ENCODE results near the gene PLCXD3.

PLCXD3 gene

DNA sequence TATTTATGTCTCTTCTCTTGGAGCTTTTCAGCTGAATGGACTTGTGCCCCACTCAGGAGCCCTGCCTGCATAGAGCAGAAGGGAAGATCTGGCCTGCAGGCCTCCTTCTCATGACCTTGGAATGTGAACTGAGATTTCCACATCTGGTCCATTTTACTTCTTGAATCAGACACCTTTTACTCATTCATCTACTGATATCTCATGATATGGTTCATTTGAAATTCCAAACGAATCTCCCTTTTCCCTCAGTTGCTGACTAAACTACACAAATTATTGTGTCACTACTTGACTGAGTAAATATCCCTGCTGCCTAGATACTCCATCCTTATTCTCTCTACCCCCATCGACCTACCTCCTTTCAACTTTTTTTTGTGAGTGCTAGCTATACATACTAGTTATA lies 138.7 kb downstream of the PLCXD3 start:
- no peaks in the 10 kb centered on the region for H3K27me3 ChIP-seq (ENCODE audit: low read depth, low read length)
- TF ChIP-seq, protein P1, sequence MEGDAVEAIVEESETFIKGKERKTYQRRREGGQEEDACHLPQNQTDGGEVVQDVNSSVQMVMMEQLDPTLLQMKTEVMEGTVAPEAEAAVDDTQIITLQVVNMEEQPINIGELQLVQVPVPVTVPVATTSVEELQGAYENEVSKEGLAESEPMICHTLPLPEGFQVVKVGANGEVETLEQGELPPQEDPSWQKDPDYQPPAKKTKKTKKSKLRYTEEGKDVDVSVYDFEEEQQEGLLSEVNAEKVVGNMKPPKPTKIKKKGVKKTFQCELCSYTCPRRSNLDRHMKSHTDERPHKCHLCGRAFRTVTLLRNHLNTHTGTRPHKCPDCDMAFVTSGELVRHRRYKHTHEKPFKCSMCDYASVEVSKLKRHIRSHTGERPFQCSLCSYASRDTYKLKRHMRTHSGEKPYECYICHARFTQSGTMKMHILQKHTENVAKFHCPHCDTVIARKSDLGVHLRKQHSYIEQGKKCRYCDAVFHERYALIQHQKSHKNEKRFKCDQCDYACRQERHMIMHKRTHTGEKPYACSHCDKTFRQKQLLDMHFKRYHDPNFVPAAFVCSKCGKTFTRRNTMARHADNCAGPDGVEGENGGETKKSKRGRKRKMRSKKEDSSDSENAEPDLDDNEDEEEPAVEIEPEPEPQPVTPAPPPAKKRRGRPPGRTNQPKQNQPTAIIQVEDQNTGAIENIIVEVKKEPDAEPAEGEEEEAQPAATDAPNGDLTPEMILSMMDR (IDR thresholded peaks at IDR 0.05; ENCODE audit: low read depth, low read length) = no peak
- TF ChIP-seq EZH2phosphoT487 (IDR thresholded peaks at IDR 0.05; ENCODE audit: low read depth) = no peak

GRCh38 chr5:41370482-41370881 lies 139.9 kb downstream of the PLCXD3 start:
- Histone ChIP-seq H4K20me1 (ENCODE audit: insufficient read depth, low read length) (no peaks in the 10 kb centered on the region), H3K79me2 (ENCODE audit: low read length) (no peaks in the 10 kb centered on the region), H3K9ac (ENCODE audit: low read length) (no peak overlapping the region), H3K36me3 (replicated peaks; ENCODE audit: low read depth, low read length) (no peaks in the 10 kb centered on the region), H3K9me3 (ENCODE audit: insufficient read depth, low read length) (no peaks in the 10 kb centered on the region), H2AFZ (ENCODE audit: low read depth, low read length) (no peak overlapping the region), H3K27me3 (ENCODE audit: low read depth, low read length) (no peaks in the 10 kb centered on the region), H3K4me3 (ENCODE audit: low read length) (no peak overlapping the region), H3K4me1 (ENCODE audit: low read length) (no peaks in the 10 kb centered on the region), H3K27ac (ENCODE audit: low read length) (no peak overlapping the region), H3K4me2 (ENCODE audit: low read length) (no peak overlapping the region)
- TF ChIP-seq, protein P1 (IDR thresholded peaks at IDR 0.05; ENCODE audit: low read depth, low read length) = no peak
- TF ChIP-seq EZH2phosphoT487 (IDR thresholded peaks at IDR 0.05; ENCODE audit: low read depth) = no peak

More for the DNA sequence above, 138.7 kb downstream of the PLCXD3 start:
- H3K27ac ChIP-seq (ENCODE audit: low read length) = no peak overlapping the region
- H3K4me3 ChIP-seq (ENCODE audit: low read length) = no peak overlapping the region
- no peaks in the 10 kb centered on the region for H3K4me1 ChIP-seq (ENCODE audit: low read length)
- no peaks in the 10 kb centered on the region for H4K20me1 ChIP-seq (ENCODE audit: insufficient read depth, low read length)
- H3K4me2 ChIP-seq (ENCODE audit: low read length) = no peak overlapping the region
- H3K9me3 ChIP-seq (ENCODE audit: insufficient read depth, low read length) = no peaks in the 10 kb centered on the region
- H3K9ac ChIP-seq (ENCODE audit: low read length) = no peak overlapping the region
- no peaks in the 10 kb centered on the region for H3K79me2 ChIP-seq (ENCODE audit: low read length)
- no peak overlapping the region for H2AFZ ChIP-seq (ENCODE audit: low read depth, low read length)
- H3K36me3 ChIP-seq (replicated peaks; ENCODE audit: low read depth, low read length) = no peaks in the 10 kb centered on the region

- H3K79me2 ChIP-seq (ENCODE audit: low read length) = no peaks in the 10 kb centered on the region
- TF ChIP-seq EZH2phosphoT487 (IDR thresholded peaks at IDR 0.05; ENCODE audit: low read depth) = no peak
- TF ChIP-seq, protein P1 (IDR thresholded peaks at IDR 0.05; ENCODE audit: low read depth, low read length) = no peak
- no peaks in the 10 kb centered on the region for H3K9me3 ChIP-seq (ENCODE audit: insufficient read depth, low read length)
- no peaks in the 10 kb centered on the region for H3K4me1 ChIP-seq (ENCODE audit: low read length)
- H3K27ac ChIP-seq (ENCODE audit: low read length) = no peak overlapping the region
- no peaks in the 10 kb centered on the region for H3K27me3 ChIP-seq (ENCODE audit: low read depth, low read length)
- H3K9ac ChIP-seq (ENCODE audit: low read length) = no peak overlapping the region
- H3K4me3 ChIP-seq (ENCODE audit: low read length) = no peak overlapping the region
- H4K20me1 ChIP-seq (ENCODE audit: insufficient read depth, low read length) = no peaks in the 10 kb centered on the region
- no peak overlapping the region for H2AFZ ChIP-seq (ENCODE audit: low read depth, low read length)
- no peak overlapping the region for H3K4me2 ChIP-seq (ENCODE audit: low read length)
- no peaks in the 10 kb centered on the region for H3K36me3 ChIP-seq (replicated peaks; ENCODE audit: low read depth, low read length)
Measured at GRCh38 chr5:41369799-41370198, 140.6 kb downstream of the PLCXD3 start.

GRCh38 chr5:41368158-41368557 lies 142.2 kb downstream of the PLCXD3 start:
- TF ChIP-seq, protein P1 (IDR thresholded peaks at IDR 0.05; ENCODE audit: low read depth, low read length) = no peak
- no peak for TF ChIP-seq EZH2phosphoT487 (IDR thresholded peaks at IDR 0.05; ENCODE audit: low read depth)
- Histone ChIP-seq H3K27ac (ENCODE audit: low read length) (no peak overlapping the region), H3K4me3 (ENCODE audit: low read length) (no peak overlapping the region), H3K4me1 (ENCODE audit: low read length) (no peaks in the 10 kb centered on the region), H3K79me2 (ENCODE audit: low read length) (no peaks in the 10 kb centered on the region), H2AFZ (ENCODE audit: low read depth, low read length) (no peak overlapping the region), H3K27me3 (ENCODE audit: low read depth, low read length) (no peaks in the 10 kb centered on the region), H3K4me2 (ENCODE audit: low read length) (no peak overlapping the region), H3K9ac (ENCODE audit: low read length) (no peak overlapping the region), H4K20me1 (ENCODE audit: insufficient read depth, low read length) (no peaks in the 10 kb centered on the region), H3K9me3 (ENCODE audit: insufficient read depth, low read length) (no peaks in the 10 kb centered on the region), H3K36me3 (replicated peaks; ENCODE audit: low read depth, low read length) (no peaks in the 10 kb centered on the region)
